ENCODE measurements around the gene COL11A1.

DNA sequence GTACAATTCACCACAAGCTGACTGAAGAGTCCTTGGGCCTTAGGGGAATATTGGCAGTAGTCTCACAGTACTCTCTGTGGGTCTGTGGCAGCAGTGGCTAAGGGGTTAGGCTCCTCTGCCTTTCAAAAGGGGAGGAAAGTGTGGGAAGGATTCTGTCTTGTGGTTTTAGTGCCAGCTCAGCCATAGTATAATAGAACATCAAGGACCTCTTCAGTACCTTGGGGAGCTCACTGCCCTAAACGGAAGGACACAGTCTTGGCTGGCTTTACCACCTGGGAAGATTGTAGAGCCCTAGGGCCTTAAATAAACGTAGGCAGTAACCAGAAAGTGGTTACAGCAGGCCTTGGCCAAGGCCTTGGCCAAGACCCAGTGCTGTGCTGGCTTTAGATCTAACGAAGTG is 265.7 kb downstream of the COL11A1 start:
- TF ChIP-seq CTCF (conservative IDR thresholded peaks at IDR 0.05; ENCODE audit: low read depth, low read length) (no peak), ELK1 (IDR thresholded peaks at IDR 0.05; ENCODE audit: borderline replicate concordance, low read depth, low read length) (no peak), SMC3 (IDR thresholded peaks at IDR 0.05; ENCODE audit: low read depth, low read length) (no peak), BHLHE40 (IDR thresholded peaks at IDR 0.05; ENCODE audit: low read depth, low read length) (no peak), POLR2A (IDR thresholded peaks at IDR 0.05; ENCODE audit: low read depth, low read length) (no peak), MAZ (IDR thresholded peaks at IDR 0.05; ENCODE audit: borderline replicate concordance, low read depth, low read length) (no peak), CEBPB (IDR thresholded peaks at IDR 0.05; ENCODE audit: low read depth, low read length) (no peak), RAD21 (IDR thresholded peaks at IDR 0.05; ENCODE audit: low read length) (no peak), MXI1 (IDR thresholded peaks at IDR 0.05; ENCODE audit: borderline replicate concordance, low read depth, low read length) (no peak), RCOR1 (IDR thresholded peaks at IDR 0.05; ENCODE audit: insufficient replicate concordance, low read length) (no peak), MAFK (IDR thresholded peaks at IDR 0.05; ENCODE audit: low read depth, low read length) (no peak)

Measured in IMR-90 (cell line).